Dendritic cell treated with granulocyte-macrophage colony-stimulating factor and Interleukin-4, amounts not matched to agents 40 ng/mL and 50 ng/mL, for 4 days (primary cell): ENCODE data around the gene KCND3.

Experiments used
- H3K27ac Mint-ChIP-seq: one replicate; pipeline ENCODE4 v1.8.0; 2022; ENCODE audit warnings: mild to moderate bottlenecking, mixed read lengths
- H3K27me3 Mint-ChIP-seq: one replicate; pipeline ENCODE4 v1.8.0; 2022; ENCODE audit warnings: mild to moderate bottlenecking, mixed read lengths
- H3K36me3 Mint-ChIP-seq: one replicate; pipeline ENCODE4 v1.8.0; 2022; ENCODE audit warnings: low read depth, mixed read lengths
- H3K4me1 Mint-ChIP-seq: one replicate; pipeline ENCODE4 v1.8.0; 2022; ENCODE audit warnings: low read depth, mixed read lengths
- H3K4me3 Mint-ChIP-seq: one replicate; pipeline ENCODE4 v1.8.0; 2022; ENCODE audit warnings: mild to moderate bottlenecking, moderate library complexity, mixed read lengths
- H3K9me3 Mint-ChIP-seq: one replicate; pipeline ENCODE4 v1.8.0; 2022; ENCODE audit warnings: mixed read lengths
- intact Hi-C: fragments of 100-400 bp; cut with micrococcal nuclease; formaldehyde crosslinking; loops from one replicate; pipeline ENCODE4 v1.15.0; 2022

Gene KCND3

GRCh38 chr1:111861523-111861922 lies 127.9 kb downstream of the KCND3 start:
- Mint-ChIP-seq H3K4me1 (no peaks in the 10 kb centered on the region), H3K27me3 (peaks cover 18% of the 10 kb centered on the region), H3K4me3 (no peak overlapping the region)

GRCh38 chr1:111857194-111857651 lies 132.2 kb downstream of the KCND3 start:
- no peaks in the 10 kb centered on the region for H3K4me1 Mint-ChIP-seq
- intact Hi-C loops = no loop called here
- no peak overlapping the region for H3K4me3 Mint-ChIP-seq
- H3K27ac Mint-ChIP-seq = no peak overlapping the region
- H3K27me3 Mint-ChIP-seq = peaks cover 11% of the 10 kb centered on the region
- H3K36me3 Mint-ChIP-seq = no peaks in the 10 kb centered on the region
- no peaks in the 10 kb centered on the region for H3K9me3 Mint-ChIP-seq

More at GRCh38 chr1:111861523-111861922, 127.9 kb downstream of the KCND3 start:
- H3K27ac Mint-ChIP-seq = no peak overlapping the region
- H3K36me3 Mint-ChIP-seq = no peaks in the 10 kb centered on the region
- intact Hi-C loops = no loop called here
- H3K9me3 Mint-ChIP-seq = no peaks in the 10 kb centered on the region

- Mint-ChIP-seq H3K4me3 (no peak overlapping the region), H3K36me3 (no peaks in the 10 kb centered on the region), H3K4me1 (no peaks in the 10 kb centered on the region), H3K27ac (no peak overlapping the region), H3K27me3 (peaks cover 11% of the 10 kb centered on the region), H3K9me3 (no peaks in the 10 kb centered on the region)
- intact Hi-C loops = no loop called here
Measured at GRCh38 chr1:111856411-111857185, 132.9 kb downstream of the KCND3 start.

GRCh38 chr1:111855260-111855659 lies 134.2 kb downstream of the KCND3 start:
- Mint-ChIP-seq H3K9me3 (no peaks in the 10 kb centered on the region), H3K36me3 (no peaks in the 10 kb centered on the region), H3K4me3 (no peak overlapping the region), H3K27me3 (peaks cover 8% of the 10 kb centered on the region), H3K4me1 (no peaks in the 10 kb centered on the region), H3K27ac (no peak overlapping the region)
- intact Hi-C loops = no loop called here

- H3K27me3 Mint-ChIP-seq = peaks cover 5% of the 10 kb centered on the region
- no peak overlapping the region for H3K4me3 Mint-ChIP-seq
- intact Hi-C loops = no loop called here
- no peaks in the 10 kb centered on the region for H3K4me1 Mint-ChIP-seq
- no peaks in the 10 kb centered on the region for H3K36me3 Mint-ChIP-seq
- H3K9me3 Mint-ChIP-seq = no peaks in the 10 kb centered on the region
- no peak overlapping the region for H3K27ac Mint-ChIP-seq
Measured at GRCh38 chr1:111852261-111852721, 137.2 kb downstream of the KCND3 start.

GRCh38 chr1:111851552-111851951 lies 137.9 kb downstream of the KCND3 start:
- no peak overlapping the region for H3K27ac Mint-ChIP-seq
- H3K4me1 Mint-ChIP-seq = no peaks in the 10 kb centered on the region
- intact Hi-C loops = no loop called here
- H3K27me3 Mint-ChIP-seq = peaks cover 5% of the 10 kb centered on the region
- no peak overlapping the region for H3K4me3 Mint-ChIP-seq
- no peaks in the 10 kb centered on the region for H3K9me3 Mint-ChIP-seq
- H3K36me3 Mint-ChIP-seq = no peaks in the 10 kb centered on the region

GRCh38 chr1:111850109-111850508 lies 139.4 kb downstream of the KCND3 start:
- Mint-ChIP-seq H3K36me3 (no peaks in the 10 kb centered on the region), H3K27ac (no peak overlapping the region), H3K4me1 (no peaks in the 10 kb centered on the region), H3K27me3 (peaks cover 7% of the 10 kb centered on the region), H3K4me3 (no peak overlapping the region), H3K9me3 (no peaks in the 10 kb centered on the region)
- intact Hi-C loops = no loop called here

GRCh38 chr1:111848852-111849545 lies 140.5 kb downstream of the KCND3 start:
- Mint-ChIP-seq H3K27me3 (peaks cover 7% of the 10 kb centered on the region), H3K4me3 (no peak overlapping the region), H3K9me3 (no peaks in the 10 kb centered on the region), H3K36me3 (no peaks in the 10 kb centered on the region), H3K4me1 (no peaks in the 10 kb centered on the region), H3K27ac (no peak overlapping the region)
- intact Hi-C loops = no loop called here

GRCh38 chr1:111847466-111847865 lies 142.0 kb downstream of the KCND3 start:
- Mint-ChIP-seq H3K4me1 (no peaks in the 10 kb centered on the region), H3K27ac (no peak overlapping the region), H3K27me3 (peaks cover 6% of the 10 kb centered on the region), H3K9me3 (no peaks in the 10 kb centered on the region), H3K4me3 (no peak overlapping the region), H3K36me3 (no peaks in the 10 kb centered on the region)
- intact Hi-C loops = no loop called here

- Mint-ChIP-seq H3K4me3 (no peak overlapping the region), H3K9me3 (no peaks in the 10 kb centered on the region), H3K36me3 (no peaks in the 10 kb centered on the region), H3K27me3 (peaks cover 6% of the 10 kb centered on the region), H3K4me1 (no peaks in the 10 kb centered on the region), H3K27ac (no peak overlapping the region)
- intact Hi-C loops = no loop called here
Measured at GRCh38 chr1:111846842-111847241, 142.6 kb downstream of the KCND3 start.

- no peaks in the 10 kb centered on the region for H3K36me3 Mint-ChIP-seq
- no peak overlapping the region for H3K4me3 Mint-ChIP-seq
- intact Hi-C loops = no loop called here
- H3K9me3 Mint-ChIP-seq = no peaks in the 10 kb centered on the region
- peaks cover 4% of the 10 kb centered on the region for H3K27me3 Mint-ChIP-seq
- no peaks in the 10 kb centered on the region for H3K4me1 Mint-ChIP-seq
- no peak overlapping the region for H3K27ac Mint-ChIP-seq
Measured at GRCh38 chr1:111843177-111843576, 146.3 kb downstream of the KCND3 start.

GRCh38 chr1:111842411-111842810 lies 147.1 kb downstream of the KCND3 start:
- intact Hi-C loops = no loop called here
- Mint-ChIP-seq H3K9me3 (no peaks in the 10 kb centered on the region), H3K4me1 (no peaks in the 10 kb centered on the region), H3K36me3 (no peaks in the 10 kb centered on the region), H3K27ac (no peak overlapping the region), H3K4me3 (no peak overlapping the region), H3K27me3 (peaks cover 4% of the 10 kb centered on the region)

- no peaks in the 10 kb centered on the region for H3K4me1 Mint-ChIP-seq
- no peaks in the 10 kb centered on the region for H3K36me3 Mint-ChIP-seq
- H3K9me3 Mint-ChIP-seq = no peaks in the 10 kb centered on the region
- intact Hi-C loops = no loop called here
- H3K4me3 Mint-ChIP-seq = no peak overlapping the region
- no peak overlapping the region for H3K27ac Mint-ChIP-seq
- peaks cover 4% of the 10 kb centered on the region for H3K27me3 Mint-ChIP-seq
Measured at GRCh38 chr1:111841746-111842145, 147.7 kb downstream of the KCND3 start.

- Mint-ChIP-seq H3K27ac (no peak overlapping the region), H3K4me1 (no peaks in the 10 kb centered on the region), H3K9me3 (no peaks in the 10 kb centered on the region), H3K4me3 (no peak overlapping the region), H3K27me3 (peaks cover 4% of the 10 kb centered on the region), H3K36me3 (no peaks in the 10 kb centered on the region)
- intact Hi-C loops = no loop called here
Measured at GRCh38 chr1:111841189-111841588, 148.3 kb downstream of the KCND3 start.
